GM21447 (cell line): Measurements from ENCODE around the gene NMRK2.
A peak's percentile ranks its signal among the peaks of the same experiment; 100 is the strongest.
"Not testable (repeated sequence)": the region's sequence is repeated elsewhere in the genome, so short reads cannot be mapped to it uniquely, and the experiment has no call there.

Source experiments
- ATAC-seq: cut with Tn5 transposase; IDR thresholded peaks from one replicate; pipeline ENCODE4 v1.9.1; 2021; ENCODE audit not compliant: unreplicated experiment

The NMRK2 gene

GRCh38 chr19:3963458-3964255 is 30.8 kb downstream of the NMRK2 start:
- no peak for ATAC-seq

DNA sequence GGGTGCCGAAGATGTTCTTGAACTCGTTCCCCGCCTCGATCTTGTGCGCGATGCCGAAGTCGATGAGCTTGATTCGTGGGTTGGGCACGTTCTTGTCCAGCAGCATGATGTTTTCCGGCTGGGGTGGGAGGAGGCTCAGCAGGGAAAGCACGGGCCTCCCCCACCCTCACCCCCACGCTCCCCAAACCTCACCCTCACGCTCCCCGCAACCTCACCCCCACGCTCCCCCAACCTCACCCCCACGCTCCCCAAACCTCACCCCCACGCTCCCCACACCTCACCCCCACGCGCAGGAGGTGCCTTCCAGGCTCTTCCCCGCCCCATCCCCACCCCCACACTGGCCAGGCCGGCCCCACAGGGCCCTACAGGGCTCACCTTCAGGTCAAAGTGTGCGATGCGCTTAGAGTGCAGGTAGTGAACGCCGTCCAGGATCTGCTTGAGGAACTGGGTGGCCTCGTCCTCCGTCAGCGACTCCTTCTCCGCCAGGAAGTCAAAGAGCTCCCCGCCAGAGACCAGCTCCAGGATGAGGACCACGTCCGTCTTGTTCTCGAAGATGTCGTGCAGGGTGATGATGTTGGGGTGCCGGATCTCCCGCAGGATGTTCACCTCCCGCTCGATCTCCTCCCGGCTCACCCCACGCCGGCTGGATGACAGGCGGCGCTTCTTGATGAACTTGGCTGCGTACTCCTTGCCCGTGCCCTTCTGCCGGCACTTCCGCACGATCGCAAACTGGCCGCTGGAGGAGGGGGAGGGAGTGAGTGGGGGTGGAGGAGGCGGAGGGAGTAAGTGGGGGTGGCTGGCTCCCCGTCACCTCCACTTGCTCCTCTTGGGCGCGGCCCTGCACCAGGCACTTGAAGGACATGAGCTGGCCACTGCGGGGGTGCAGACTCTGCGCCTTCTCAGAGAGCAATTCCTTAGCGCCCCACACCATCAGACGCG is 31.7 kb downstream of the NMRK2 start:
- ATAC-seq = no peak

DNA sequence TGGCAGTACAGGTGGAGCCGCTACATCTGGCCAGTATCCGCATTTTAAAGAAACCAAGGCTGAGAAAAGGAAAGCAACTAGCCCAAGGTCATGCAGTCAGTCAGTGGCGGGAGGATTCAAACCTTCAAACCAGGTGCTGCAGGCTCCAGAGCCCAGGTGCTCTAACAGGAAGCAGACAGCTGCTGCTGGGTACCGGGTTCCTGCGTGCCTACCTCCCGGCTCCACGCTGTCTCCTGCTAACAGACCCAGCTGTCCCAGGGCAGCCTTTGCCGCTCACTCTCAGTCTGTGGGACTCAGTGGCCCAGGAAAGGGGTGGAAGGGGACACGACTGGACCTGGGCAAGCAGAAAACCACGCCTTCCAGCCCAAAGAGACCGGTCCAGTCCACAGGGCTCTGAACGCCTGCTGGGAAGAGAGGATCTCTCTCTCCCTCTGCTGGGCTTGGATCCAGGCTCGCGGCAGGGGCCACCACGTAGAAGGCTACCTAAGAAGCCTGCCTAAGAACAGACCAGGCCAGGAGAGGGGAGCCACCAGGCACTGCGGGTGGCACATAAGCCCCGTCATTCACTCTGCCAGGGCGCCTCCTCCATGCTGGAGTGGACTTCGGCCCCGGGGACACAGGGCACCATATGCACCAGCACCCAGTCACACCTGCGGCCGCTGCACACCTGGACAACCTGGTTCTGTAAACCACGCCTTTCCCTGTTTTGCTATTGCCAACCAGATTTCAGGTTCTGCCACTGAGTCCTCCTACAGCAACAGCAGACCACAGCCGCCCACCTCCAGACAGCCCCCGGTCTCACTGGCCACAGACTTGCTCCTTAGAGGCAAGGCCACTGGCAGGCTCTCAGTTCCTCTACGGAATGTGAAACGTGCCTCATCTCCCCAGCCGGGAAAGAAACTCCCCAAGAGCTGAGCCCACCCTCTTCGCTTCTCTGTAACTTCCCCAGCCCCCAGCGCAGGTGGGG is 33.5 kb downstream of the NMRK2 start:
- no peak for ATAC-seq

- ATAC-seq = not testable (repeated sequence)
These were observed 35.1 kb downstream of the NMRK2 start for GRCh38 chr19:3967983-3968382.

GRCh38 chr19:3968556-3969434 is 35.9 kb downstream of the NMRK2 start:
- no peak for ATAC-seq

DNA sequence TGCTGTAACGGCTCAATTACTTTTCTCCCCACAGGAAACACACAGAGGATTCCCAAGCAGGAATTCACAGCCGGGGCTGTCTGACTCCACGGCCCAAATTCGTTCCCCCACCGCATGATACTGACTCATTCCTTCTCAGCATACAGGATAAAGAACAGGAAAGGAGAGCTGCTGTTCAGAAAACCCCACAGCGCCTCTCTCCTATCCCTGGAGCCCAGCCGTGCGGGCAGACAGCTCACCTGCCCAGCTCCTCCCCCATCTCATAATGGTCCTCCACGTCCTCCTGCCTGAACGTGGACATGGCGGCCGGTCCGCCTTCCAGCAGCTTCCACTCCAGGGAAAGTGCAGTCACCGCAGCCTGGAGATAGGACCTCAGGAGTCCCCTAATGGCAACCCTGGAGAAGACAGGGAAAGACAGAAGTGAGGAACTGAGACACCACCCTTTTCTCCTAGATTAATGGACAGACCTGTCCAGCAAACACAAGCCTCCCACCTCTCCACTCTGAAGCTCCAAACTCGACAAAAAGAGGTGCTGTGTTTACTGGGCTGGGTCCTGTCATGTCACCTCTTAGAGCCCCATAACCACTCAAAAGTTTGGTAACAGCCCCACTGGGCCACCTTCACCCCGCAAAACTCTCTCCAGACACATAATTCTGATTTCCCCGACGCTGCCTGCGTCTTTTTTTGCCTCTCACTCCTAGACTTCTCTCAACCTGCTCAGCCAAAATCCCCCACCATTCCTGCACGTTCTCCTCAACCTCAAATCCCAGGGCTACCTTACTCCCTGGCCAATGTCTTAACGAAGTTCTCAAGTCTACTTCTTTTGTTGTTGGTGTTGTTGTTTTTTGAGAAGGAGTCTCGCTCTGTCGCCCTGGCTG is 36.8 kb downstream of the NMRK2 start:
- no peak for ATAC-seq

DNA sequence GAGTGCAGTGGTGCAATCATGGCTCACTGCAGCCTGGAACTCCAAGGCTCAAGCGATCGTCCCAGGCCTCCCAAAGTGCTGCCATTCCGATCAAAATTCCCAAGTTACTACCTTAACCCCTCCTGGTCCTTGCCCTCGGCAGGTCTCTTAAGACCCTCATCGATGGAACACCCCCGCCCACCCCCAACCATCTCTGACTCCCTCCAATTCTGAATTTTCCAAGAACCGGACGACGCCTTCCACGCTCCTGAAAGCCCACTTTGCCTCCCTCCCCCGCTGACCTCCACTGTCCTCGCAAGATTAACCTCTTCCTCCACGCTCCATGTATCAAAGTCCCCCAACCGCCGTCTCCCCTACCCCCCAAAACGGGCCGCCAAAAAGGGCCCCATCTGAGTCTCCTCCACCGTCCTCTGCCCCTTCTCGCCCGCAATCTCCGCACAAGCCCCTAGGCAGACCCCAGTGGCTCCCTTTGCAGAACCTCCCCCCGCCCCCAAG is 37.5 kb downstream of the NMRK2 start:
- no peak for ATAC-seq

GRCh38 chr19:3970808-3971598 is 38.1 kb downstream of the NMRK2 start, which contains the start of gene DAPK3:
Gene DAPK3 (minus strand): TSS chr19:3971099. CDS start chr19:3969735, 1,364 bp downstream.
- ATAC-seq = peak; percentile 85

DNA sequence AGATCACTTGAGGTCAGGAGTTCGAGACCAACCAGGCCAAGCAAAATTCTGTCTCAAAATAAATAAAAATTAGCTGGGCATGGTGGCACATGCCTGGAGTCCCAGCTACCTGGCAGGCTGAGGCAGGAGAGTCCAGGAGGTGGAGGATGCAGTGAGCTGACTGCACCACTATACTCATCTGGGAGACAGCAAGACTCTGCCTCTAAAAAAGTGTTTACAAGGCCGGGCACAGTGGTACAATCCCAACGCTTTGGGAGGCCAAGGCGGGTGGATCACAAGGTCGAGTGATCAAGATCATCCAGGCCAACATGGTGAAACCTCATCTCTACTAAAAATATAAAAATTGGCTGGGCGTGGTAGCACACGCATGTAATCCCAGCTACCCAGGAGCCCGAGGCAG is 42.3 kb downstream of the NMRK2 start:
- ATAC-seq = no peak

GRCh38 chr19:3975637-3976087 is 42.8 kb downstream of the NMRK2 start:
- ATAC-seq = no peak

DNA sequence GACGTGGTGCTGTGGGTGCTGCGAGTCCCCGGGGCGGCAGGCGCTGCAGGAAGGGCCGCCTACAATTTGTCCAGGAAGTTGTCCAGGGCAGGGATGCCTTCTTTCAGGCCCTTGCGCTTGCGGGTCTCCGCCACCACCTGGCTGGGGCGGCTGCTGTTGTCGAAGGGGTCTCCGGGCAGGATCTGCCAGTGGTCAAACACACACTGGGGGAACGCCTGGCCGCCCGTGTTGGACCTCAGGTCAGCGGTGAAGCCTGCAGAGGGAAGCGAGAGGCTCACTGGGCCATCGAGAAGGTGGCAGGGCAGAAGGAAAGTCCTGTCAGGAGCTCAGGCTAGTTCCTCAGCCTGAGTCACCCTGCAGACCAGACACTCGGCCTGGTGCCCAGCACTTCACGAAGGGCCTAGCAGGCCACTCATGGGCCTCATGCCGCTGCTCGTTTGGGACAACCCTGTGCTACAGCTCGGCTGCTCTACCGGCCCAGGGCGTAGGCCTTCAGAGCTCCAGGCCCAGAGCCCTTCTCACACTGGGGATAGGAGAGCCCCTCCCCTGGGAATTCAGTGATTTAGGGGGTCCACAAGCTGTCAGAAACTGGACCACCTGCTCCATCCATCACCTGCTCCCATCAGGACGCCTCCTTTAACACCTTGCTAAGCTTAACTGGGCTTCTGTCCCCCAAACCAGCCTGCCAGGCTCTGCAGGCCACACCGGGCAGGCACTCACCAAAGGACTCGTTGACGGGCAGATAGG is 43.8 kb downstream of the NMRK2 start:
- no peak for ATAC-seq

- ATAC-seq = no peak
These were observed 44.6 kb downstream of the NMRK2 start for GRCh38 chr19:3977242-3978143.

GRCh38 chr19:3978145-3978544 is 45.3 kb downstream of the NMRK2 start:
- ATAC-seq = no peak

- ATAC-seq = no peak
These were observed 46.4 kb downstream of the NMRK2 start for GRCh38 chr19:3979289-3979673.

GRCh38 chr19:3979674-3980352 is 46.9 kb downstream of the NMRK2 start:
- no peak for ATAC-seq
